HG02970 (cell line): ENCODE data around the gene FBXL19.

Source experiments
- ATAC-seq: cut with Tn5 transposase; IDR thresholded peaks from one replicate; pipeline ENCODE4 v1.9.1; 2021; ENCODE audit warnings: mild to moderate bottlenecking, moderate library complexity, moderate number of reproducible peaks; ENCODE audit not compliant: unreplicated experiment, low FRiP score

The FBXL19 gene

GRCh38 chr16:30984669-30985400 lies 61.5 kb downstream of the FBXL19 start, which contains the start of gene HSD3B7:
Gene HSD3B7, plus strand, starts transcription at chr16:30985207. Its CDS starts 452 bp downstream, at chr16:30985659.
- no peak for ATAC-seq

- no peak for ATAC-seq
Measured at GRCh38 chr16:30985401-30986128, 62.2 kb downstream of the FBXL19 start.

- no peak for ATAC-seq
Measured at GRCh38 chr16:30986129-30986991, 63.0 kb downstream of the FBXL19 start.

GRCh38 chr16:30987581-30988190 lies 64.3 kb downstream of the FBXL19 start:
- ATAC-seq = no peak

- no peak for ATAC-seq
Measured at GRCh38 chr16:30989469-30990047, 66.2 kb downstream of the FBXL19 start.

GRCh38 chr16:30990105-30990504 lies 66.7 kb downstream of the FBXL19 start:
- ATAC-seq = no peak

- no peak for ATAC-seq
Measured at GRCh38 chr16:30991052-30991451, 67.7 kb downstream of the FBXL19 start.

GRCh38 chr16:30992276-30992780 lies 69.0 kb downstream of the FBXL19 start:
- ATAC-seq = no peak

- no peak for ATAC-seq
Measured at GRCh38 chr16:30992931-30993816, 69.8 kb downstream of the FBXL19 start.

GRCh38 chr16:30995927-30996323 lies 72.6 kb downstream of the FBXL19 start:
- ATAC-seq = no peak

- ATAC-seq = no peak
Measured at GRCh38 chr16:30996324-30996984, 73.1 kb downstream of the FBXL19 start.

- no peak for ATAC-seq
Measured at GRCh38 chr16:30996985-30997724, 73.8 kb downstream of the FBXL19 start.

- ATAC-seq = no peak
Measured at GRCh38 chr16:30997725-30998711, 74.6 kb downstream of the FBXL19 start.
